ENCODE measurements around the gene OR2H1. TPM values are rescaled to one million over a fixed set of nuclear protein-coding genes. Genes with fewer than 3 reads are reported as not detected.

Gene OR2H1
- total RNA-seq, 2 experiments from 2014 or later, result not detected

GRCh38 chr6:29451471-29452193, 5.3 kb upstream of the OR2H1 start:
- Mint-ChIP-seq H3K27ac (no peak overlapping the region), H3K4me1 (no peaks in the 10 kb centered on the region), H3K9me3 (ENCODE audit: low read depth) (no peaks in the 10 kb centered on the region), H3K36me3 (ENCODE audit: low read depth) (no peaks in the 10 kb centered on the region), H3K27me3 (peaks cover 38% of the 10 kb centered on the region), H3K4me3 (no peak overlapping the region)
- CTCF ChIA-PET, result no interaction called here
- intact Hi-C loops (cut with DNase I, micrococcal nuclease), result no loop called here
- DNase-seq, result no peak
- ATAC-seq, result no peak
- POLR2A ChIA-PET, result no interaction called here

- Mint-ChIP-seq H3K27me3 (peaks cover 18% of the 10 kb centered on the region), H3K4me3 (no peak overlapping the region), H3K27ac (no peak overlapping the region), H3K4me1 (no peaks in the 10 kb centered on the region), H3K36me3 (ENCODE audit: low read depth) (no peaks in the 10 kb centered on the region), H3K9me3 (ENCODE audit: low read depth) (no peaks in the 10 kb centered on the region)
- ATAC-seq, result no peak
- no peak for DNase-seq
- CTCF ChIA-PET, result no interaction called here
- POLR2A ChIA-PET, result no interaction called here
- intact Hi-C loops (cut with DNase I, micrococcal nuclease), result no loop called here
Measured at GRCh38 chr6:29461021-29461814, 4.3 kb downstream of the OR2H1 start.

GRCh38 chr6:29462022-29462421, 5.1 kb downstream of the OR2H1 start:
- ChIA-PET POLR2A (no interaction called here), CTCF (no interaction called here)
- no peak overlapping the region for H3K27ac Mint-ChIP-seq
- peaks cover 18% of the 10 kb centered on the region for H3K27me3 Mint-ChIP-seq
- DNase-seq, result no peak
- no peak for ATAC-seq
- intact Hi-C loops (cut with DNase I, micrococcal nuclease), result no loop called here
- no peaks in the 10 kb centered on the region for H3K36me3 Mint-ChIP-seq (ENCODE audit: low read depth)
- no peaks in the 10 kb centered on the region for H3K9me3 Mint-ChIP-seq (ENCODE audit: low read depth)
- H3K4me3 Mint-ChIP-seq, result no peak overlapping the region
- H3K4me1 Mint-ChIP-seq, result no peaks in the 10 kb centered on the region

- Mint-ChIP-seq H3K27ac (no peak overlapping the region), H3K36me3 (ENCODE audit: low read depth) (no peaks in the 10 kb centered on the region), H3K4me3 (no peak overlapping the region), H3K9me3 (ENCODE audit: low read depth) (no peaks in the 10 kb centered on the region), H3K4me1 (no peaks in the 10 kb centered on the region), H3K27me3 (peaks cover 10% of the 10 kb centered on the region)
- intact Hi-C loops (cut with DNase I, micrococcal nuclease), result no loop called here
- CTCF ChIA-PET, result no interaction called here
- ATAC-seq, result no peak
- no peak for DNase-seq
- POLR2A ChIA-PET, result no interaction called here
Measured at GRCh38 chr6:29465279-29465678, 8.3 kb downstream of the OR2H1 start.

- CTCF ChIA-PET, result no interaction called here
- H3K4me1 Mint-ChIP-seq, result no peaks in the 10 kb centered on the region
- DNase-seq, result no peak
- no peak overlapping the region for H3K27ac Mint-ChIP-seq
- no peak overlapping the region for H3K4me3 Mint-ChIP-seq
- POLR2A ChIA-PET, result no interaction called here
- no peaks in the 10 kb centered on the region for H3K9me3 Mint-ChIP-seq (ENCODE audit: low read depth)
- H3K27me3 Mint-ChIP-seq, result peaks cover 10% of the 10 kb centered on the region
- H3K36me3 Mint-ChIP-seq (ENCODE audit: low read depth), result no peaks in the 10 kb centered on the region
- no peak for ATAC-seq
- intact Hi-C loops (cut with DNase I, micrococcal nuclease), result no loop called here
Measured at GRCh38 chr6:29465801-29466200, 8.8 kb downstream of the OR2H1 start.

- intact Hi-C loops (cut with DNase I, micrococcal nuclease), result no loop called here
- ChIA-PET CTCF (no interaction called here), POLR2A (no interaction called here)
- peaks cover 10% of the 10 kb centered on the region for H3K27me3 Mint-ChIP-seq
- ATAC-seq (no peak), DNase-seq (no peak)
- H3K36me3 Mint-ChIP-seq (ENCODE audit: low read depth), result no peaks in the 10 kb centered on the region
- H3K4me3 Mint-ChIP-seq, result no peak overlapping the region
- H3K4me1 Mint-ChIP-seq, result no peaks in the 10 kb centered on the region
- H3K27ac Mint-ChIP-seq, result no peak overlapping the region
- no peaks in the 10 kb centered on the region for H3K9me3 Mint-ChIP-seq (ENCODE audit: low read depth)
Measured at GRCh38 chr6:29466241-29466640, 9.3 kb downstream of the OR2H1 start.

GRCh38 chr6:29474996-29475395, 18.0 kb downstream of the OR2H1 start:
- no peak for DNase-seq
- peaks cover 7% of the 10 kb centered on the region for H3K27me3 Mint-ChIP-seq
- POLR2A ChIA-PET, result no interaction called here

GRCh38 chr6:29477923-29478450, 21.0 kb downstream of the OR2H1 start:
- ChIA-PET POLR2A (no interaction called here), CTCF (interaction anchor here (0.6 kb wide), 1 partner anchor 109 kb away, joined by 3 read pairs; no protein-coding TSS in a partner anchor)
- no peak for ATAC-seq
- Mint-ChIP-seq H3K27me3 (peaks cover 7% of the 10 kb centered on the region), H3K4me3 (no peak overlapping the region), H3K9me3 (ENCODE audit: low read depth) (peaks cover 1% of the 10 kb centered on the region), H3K27ac (no peak overlapping the region), H3K4me1 (no peaks in the 10 kb centered on the region), H3K36me3 (ENCODE audit: low read depth) (no peaks in the 10 kb centered on the region)
- no peak for DNase-seq
- intact Hi-C loops (cut with DNase I, micrococcal nuclease), result no loop called here

More at GRCh38 chr6:29474996-29475395, 18.0 kb downstream of the OR2H1 start:
- ATAC-seq, result no peak
- no peaks in the 10 kb centered on the region for H3K9me3 Mint-ChIP-seq (ENCODE audit: low read depth)
- intact Hi-C loops (cut with DNase I, micrococcal nuclease), result no loop called here
- no peaks in the 10 kb centered on the region for H3K36me3 Mint-ChIP-seq (ENCODE audit: low read depth)
- CTCF ChIA-PET, result interaction anchor here (0.6 kb wide), 1 partner anchor 15 kb away, joined by 3 read pairs; no protein-coding TSS in a partner anchor
- no peak overlapping the region for H3K27ac Mint-ChIP-seq
- H3K4me3 Mint-ChIP-seq, result no peak overlapping the region
- H3K4me1 Mint-ChIP-seq, result no peaks in the 10 kb centered on the region

GRCh38 chr6:29478740-29479139, 21.8 kb downstream of the OR2H1 start:
- H3K4me3 Mint-ChIP-seq, result no peak overlapping the region
- no peak overlapping the region for H3K27ac Mint-ChIP-seq
- ATAC-seq (no peak), DNase-seq (no peak)
- ChIA-PET CTCF (no interaction called here), POLR2A (no interaction called here)
- H3K36me3 Mint-ChIP-seq (ENCODE audit: low read depth), result no peaks in the 10 kb centered on the region
- peaks cover 4% of the 10 kb centered on the region for H3K27me3 Mint-ChIP-seq
- intact Hi-C loops (cut with DNase I, micrococcal nuclease), result no loop called here
- H3K4me1 Mint-ChIP-seq, result no peaks in the 10 kb centered on the region
- peaks cover 1% of the 10 kb centered on the region for H3K9me3 Mint-ChIP-seq (ENCODE audit: low read depth)

- Mint-ChIP-seq H3K4me3 (no peak overlapping the region), H3K27me3 (peaks cover 4% of the 10 kb centered on the region), H3K9me3 (ENCODE audit: low read depth) (peaks cover 1% of the 10 kb centered on the region), H3K4me1 (no peaks in the 10 kb centered on the region), H3K36me3 (ENCODE audit: low read depth) (no peaks in the 10 kb centered on the region), H3K27ac (no peak overlapping the region)
- ATAC-seq (no peak), DNase-seq (no peak)
- intact Hi-C loops (cut with DNase I, micrococcal nuclease), result no loop called here
- CTCF ChIA-PET, result no interaction called here
- POLR2A ChIA-PET, result no interaction called here
Measured at GRCh38 chr6:29479560-29479959, 22.6 kb downstream of the OR2H1 start.

GRCh38 chr6:29483186-29483585, 26.2 kb downstream of the OR2H1 start:
- ATAC-seq, result no peak
- Mint-ChIP-seq H3K4me3 (no peak overlapping the region), H3K9me3 (ENCODE audit: low read depth) (peaks cover 1% of the 10 kb centered on the region), H3K27ac (no peak overlapping the region), H3K27me3 (peaks cover 7% of the 10 kb centered on the region), H3K36me3 (ENCODE audit: low read depth) (no peaks in the 10 kb centered on the region), H3K4me1 (no peaks in the 10 kb centered on the region)
- POLR2A ChIA-PET, result no interaction called here
- intact Hi-C loops (cut with DNase I, micrococcal nuclease), result no loop called here
- DNase-seq, result no peak
- CTCF ChIA-PET, result no interaction called here

- no peaks in the 10 kb centered on the region for H3K36me3 Mint-ChIP-seq (ENCODE audit: low read depth)
- intact Hi-C loops (cut with DNase I, micrococcal nuclease), result no loop called here
- peaks cover 1% of the 10 kb centered on the region for H3K9me3 Mint-ChIP-seq (ENCODE audit: low read depth)
- H3K27ac Mint-ChIP-seq, result no peak overlapping the region
- H3K4me3 Mint-ChIP-seq, result no peak overlapping the region
- POLR2A ChIA-PET, result no interaction called here
- ATAC-seq (no peak), DNase-seq (no peak)
- H3K4me1 Mint-ChIP-seq, result no peaks in the 10 kb centered on the region
- CTCF ChIA-PET, result no interaction called here
- H3K27me3 Mint-ChIP-seq, result peaks cover 9% of the 10 kb centered on the region
Measured at GRCh38 chr6:29483735-29484134, 26.8 kb downstream of the OR2H1 start.
